GM12878 (cell line): ENCODE results near the gene GPR21. TPM values are rescaled to one million over a fixed set of nuclear protein-coding genes. Genes with fewer than 3 reads are reported as not detected.

Experiments
- ATAC-seq: fragments of 200-7000 bp; cut with Tn5 transposase; 3 replicates; pipeline ENCODE4 v1.9.1; 2020; ENCODE audit warnings: mild to moderate bottlenecking, moderate library complexity
- BruUV-seq: library from RNA; stranded (reverse); fragments of 400-500 nt; replicated peaks from 2 replicates; lab custom pipeline; 2021; lab: Mats Ljungman, UMichigan
- CTCF ChIA-PET: fragments of 300-600 bp; sonication (Branson Sonifier 250); formaldehyde crosslinking; extraction: SDS; loops from one replicate; lab custom pipeline; 2021; ENCODE audit warnings: inconsistent platforms; lab: Yijun Ruan, JAX
- POLR2A ChIA-PET: fragments of 350-600 bp; formaldehyde crosslinking; extraction: SDS; loops from one replicate; lab custom pipeline; 2021; ENCODE audit warnings: inconsistent platforms; lab: Charles Lee
- RAD21 ChIA-PET: fragments of 300-600 bp; sonication (Branson Sonifier 250); formaldehyde crosslinking; loops from one replicate; lab custom pipeline; 2023; ENCODE audit warnings: antibody characterized with exemption; ENCODE audit not compliant: unreplicated experiment; lab: Charles Lee
- SMC1A ChIA-PET: fragments of 300-600 bp; sonication (Branson Sonifier 250); formaldehyde crosslinking; loops from one replicate; lab custom pipeline; 2023; ENCODE audit not compliant: unreplicated experiment, uncharacterized antibody; lab: Charles Lee
- DNase-seq: peaks from one replicate; pipeline ENCODE4 v3.0.0-alpha.2; 2011; ENCODE audit warnings: low read depth, low spot score
- FAIRE-seq: peaks from 3 replicates; lab custom pipeline; 2011; peaks lifted over from hg19 to GRCh38; lab: Jason Lieb, UNC
- H2AFZ ChIP-seq: 2 replicates; pipeline ENCODE4 v1.6.0; 2011; ENCODE audit warnings: low read depth, low read length, control low read depth; ENCODE audit not compliant: control insufficient read depth
- H3K27ac ChIP-seq: 2 replicates; pipeline ENCODE4 v1.5.1; 2011; ENCODE audit warnings: control low read depth; ENCODE audit not compliant: control insufficient read depth, insufficient read depth
- H3K27me3 ChIP-seq, 2 experiments: replicated peaks in 1 of 2; 2 replicates each; pipeline versions ENCODE4 v1.6.0 to v1.6.1; 2011; ENCODE audit warnings: low read length in 1 of 2; ENCODE audit not compliant: control insufficient read depth in 2 of 2, insufficient read depth in 2 of 2
- H3K36me3 ChIP-seq, 2 experiments: 2 replicates each; pipeline ENCODE4 v1.5.1; 2011; ENCODE audit warnings: low read length in 1 of 2; ENCODE audit not compliant: control insufficient read depth in 2 of 2, insufficient read depth in 2 of 2
- H3K4me1 ChIP-seq: 2 replicates; pipeline ENCODE4 v1.6.1; 2011; ENCODE audit warnings: mild to moderate bottlenecking, low read length, moderate library complexity, mixed read lengths; ENCODE audit not compliant: control insufficient read depth, insufficient read depth
- H3K4me2 ChIP-seq: 2 replicates; pipeline ENCODE4 v1.6.0; 2011; ENCODE audit warnings: control low read depth; ENCODE audit not compliant: control insufficient read depth, insufficient read depth
- H3K4me3 ChIP-seq: fragments of 200-600 bp; sonication (generic); 2 replicates; pipeline ENCODE4 v1.5.1; 2016
- H3K79me2 ChIP-seq: 2 replicates; pipeline ENCODE4 v1.6.0; 2011; ENCODE audit warnings: low read length; ENCODE audit not compliant: control insufficient read depth, insufficient read depth
- H3K9ac ChIP-seq: 2 replicates; pipeline ENCODE4 v1.8.0; 2011; ENCODE audit warnings: low read length, control low read depth, mixed read lengths; ENCODE audit not compliant: control insufficient read depth, insufficient read depth
- H3K9me3 ChIP-seq: replicated peaks from 3 replicates; pipeline ENCODE4 v1.5.1; 2011; ENCODE audit warnings: mild to moderate bottlenecking, low read length; ENCODE audit not compliant: control insufficient read depth, insufficient read depth
- H4K20me1 ChIP-seq: 2 replicates; pipeline ENCODE4 v1.6.0; 2011; ENCODE audit not compliant: control insufficient read depth, insufficient read depth
- BRCA1 ChIP-seq: IDR thresholded peaks from 2 replicates; pipeline ENCODE4 v1.6.1; 2011; ENCODE audit warnings: low read depth, low read length, improper control_type of control experiment
- CBFB ChIP-seq: IDR thresholded peaks from 2 replicates; pipeline ENCODE4 v1.6.1; 2016; ENCODE audit warnings: antibody characterized with exemption, low read depth
- CREM ChIP-seq: IDR thresholded peaks from 2 replicates; pipeline ENCODE4 v1.6.1; 2014; ENCODE audit warnings: antibody characterized with exemption, low read depth
- EZH2 ChIP-seq: IDR thresholded peaks from 2 replicates; pipeline ENCODE4 v1.6.1; 2012; ENCODE audit warnings: low read depth, mild to moderate bottlenecking, control low read depth, inconsistent platforms, low read length, borderline replicate concordance; ENCODE audit not compliant: control insufficient read depth
- GATAD2B ChIP-seq: fragments of 450-650 bp; conservative IDR thresholded peaks from 2 replicates; pipeline ENCODE4 v1.6.1; 2017; ENCODE audit warnings: low read depth, mild to moderate bottlenecking, moderate library complexity
- MYB ChIP-seq: fragments of 150-350 bp; IDR thresholded peaks from 2 replicates; pipeline ENCODE4 v1.6.1; 2014; ENCODE audit warnings: mild to moderate bottlenecking, low read depth, low read length, borderline replicate concordance
- MYC ChIP-seq: IDR thresholded peaks from 2 replicates; pipeline ENCODE4 v1.6.1; 2011; ENCODE audit warnings: mild to moderate bottlenecking, low read length, moderate library complexity, inconsistent platforms; ENCODE audit not compliant: insufficient read depth, insufficient replicate concordance, insufficient read length, severe bottlenecking
- NR2C1 ChIP-seq: fragments of 450-650 bp; IDR thresholded peaks from 2 replicates; pipeline ENCODE4 v1.6.1; 2017; ENCODE audit warnings: antibody characterized with exemption, mild to moderate bottlenecking, moderate library complexity
- PRDM15 ChIP-seq: fragments of 450-650 bp; formaldehyde crosslinking; IDR thresholded peaks from 2 replicates; pipeline ENCODE4 v1.4.0; 2020; ENCODE audit warnings: mild to moderate bottlenecking, moderate library complexity
- RCOR1 ChIP-seq: conservative IDR thresholded peaks from 2 replicates; pipeline ENCODE4 v1.6.1; 2012; ENCODE audit warnings: low read depth, low read length, improper control_type of control experiment
- YBX1 ChIP-seq: fragments of 450-650 bp; IDR thresholded peaks from 2 replicates; pipeline ENCODE4 v1.6.1; 2016; ENCODE audit warnings: antibody characterized with exemption
- ZBTB33 ChIP-seq: fragments of 450-650 bp; IDR thresholded peaks from 2 replicates; pipeline ENCODE4 v1.6.1; 2017; ENCODE audit warnings: mild to moderate bottlenecking
- WGBS: methylation state at CpG from one replicate; pipeline ENCODE4 v1.1.6; 2016; ENCODE audit warnings: low lambda C conversion rate; ENCODE audit not compliant: insufficient replicate concordance, insufficient coverage; ENCODE audit errors: missing lambda C conversion rate; 5-methylcytosine and 5-hydroxymethylcytosine counted together
- in situ Hi-C: fragments of 300-500 bp; cut with MboI; formaldehyde crosslinking; loops from 9 replicates; pipeline ENCODE4 v1.14.3; 2018; ENCODE audit warnings: mixed read lengths
- intact Hi-C: fragments of 100-400 bp; cut with micrococcal nuclease; formaldehyde crosslinking; loops from one replicate; pipeline ENCODE4 v1.14.2; 2022; ENCODE audit not compliant: unreplicated experiment
- polyA plus RNA-seq, 11 experiments: library from polyadenylated mRNA; depleted of rRNA in 4 of 11; unstranded in 6 of 11; stranded (reverse) in 5 of 11; fragments of >200 nt; fragmentation: Nextera tagmentation in 4 of 11; fragmentation: Illumina TruSeq in 1 of 11; extraction: Ambion mirVana in 4 of 11; extraction: Trizol in 1 of 11; gene quantifications; 1 replicate in 1 of 11; 2 replicates in 10 of 11; pipeline versions ENCODE4 v1.2.1 to v1.2.3, GENCODE V29; 2011 to 2016; ENCODE audit warnings: inconsistent platforms in 2 of 11, missing spikeins in 2 of 11, low read depth in 1 of 11
- total RNA-seq, 4 experiments: library from RNA; depleted of rRNA in 3 of 4; stranded (reverse); fragments of >200 nt in 3 of 4; fragmentation: Illumina TruSeq in 1 of 4; extraction: Trizol in 1 of 4; gene quantifications; 2 replicates each; pipeline versions ENCODE4 v1.2.1 to v1.2.3, GENCODE V29; 2013 to 2021

Gene GPR21
- total and polyA plus RNA-seq, 10 of the 15 experiments (the other 5 are each of a cell fraction or from before 2014, with no cell fraction given): 0.09 to 1.9 (median 0.57) TPM; not detected in 4

GRCh38 chr9:123046406-123047195, 13.1 kb downstream of the GPR21 start (continued):
- TF ChIP-seq NR2C1 (no peak), MYC (no peak), MYB (no peak), CBFB (no peak)

GRCh38 chr9:123048748-123049147, 15.3 kb downstream of the GPR21 start:
- WGBS: 48% methylated on average over 2 of the region's 2 CpGs
- ChIA-PET SMC1A (interaction anchor here (1.2 kb wide), 1 partner anchor 27 kb away, joined by 4 read pairs; no protein-coding TSS in a partner anchor), POLR2A (no interaction called here), CTCF (interaction anchor here (1.0 to 1.9 kb wide), 3 partner anchors 15 to 301 kb away, joined by 3 to 8 read pairs (median 3); no protein-coding TSS in a partner anchor), RAD21 (interaction anchor here (0.5 kb wide), 1 partner anchor 303 kb away, joined by 4 read pairs; no protein-coding TSS in a partner anchor)
- no peaks in the 10 kb centered on the region for H3K27me3 ChIP-seq
- no peaks in the 10 kb centered on the region for H3K4me1 ChIP-seq
- no TSS peak for BruUV-seq
- ATAC-seq (no peak), DNase-seq (no peak), FAIRE-seq (no peak)
- intact Hi-C loops: no loop called here
- H3K27ac ChIP-seq: no peak overlapping the region
- in situ Hi-C loops: no loop called here
- H4K20me1 ChIP-seq: no peaks in the 10 kb centered on the region
- H3K4me2 ChIP-seq: no peak overlapping the region
- H3K36me3 ChIP-seq: no peaks in the 10 kb centered on the region; a peak in 1 of 4 replicates
- no peak overlapping the region for H3K4me3 ChIP-seq
- H3K9ac ChIP-seq: no peak overlapping the region
- no peaks in the 10 kb centered on the region for H3K79me2 ChIP-seq
- no peak overlapping the region for H2AFZ ChIP-seq
- H3K9me3 ChIP-seq: no peaks in the 10 kb centered on the region
- TF ChIP-seq ZBTB33 (no peak), GATAD2B (no peak), PRDM15 (CRISPR knock-in tag) (no peak), RCOR1 (no peak), CREM (no peak), EZH2 (no peak), BRCA1 (no peak), YBX1 (no peak)
